Kidney (tissue), 14 donors: ENCODE measurements around the gene ADAMTS20. TPM values are rescaled to one million over a fixed set of nuclear protein-coding genes. Genes with fewer than 3 reads are reported as not detected.

Experiments
- DNase-seq, 5 donors: peaks; one replicate each; pipeline ENCODE4 v3.0.0-alpha.2; 2013 to 2020
- FAIRE-seq: peaks from 2 replicates; lab custom pipeline; 2012; peaks lifted over from hg19 to GRCh38; lab: Jason Lieb, UNC
- H3K27ac ChIP-seq, 2 donors: one replicate each; pipeline ENCODE4 v1.7.0; 2013; ENCODE audit warnings: low read depth in 2 of 2, low read length in 2 of 2, inconsistent platforms in 1 of 2
- H3K27me3 ChIP-seq: one replicate; pipeline ENCODE4 v1.7.1; 2013; ENCODE audit warnings: low read length, inconsistent platforms; ENCODE audit not compliant: control insufficient read depth, insufficient read depth
- H3K36me3 ChIP-seq, 3 donors: one replicate each; pipeline versions ENCODE4 v1.7.0 to v1.7.1; 2013; ENCODE audit warnings: low read length in 3 of 3, control low read depth in 1 of 3, inconsistent platforms in 1 of 3; ENCODE audit not compliant: insufficient read depth in 3 of 3, control insufficient read depth in 2 of 3
- H3K4me1 ChIP-seq, 3 donors: one replicate each; pipeline versions ENCODE4 v1.7.0 to v1.7.1; 2013; ENCODE audit warnings: low read length in 3 of 3, inconsistent platforms in 1 of 3, low read depth in 1 of 3; ENCODE audit not compliant: control insufficient read depth in 2 of 3, insufficient read depth in 2 of 3
- H3K4me3 ChIP-seq, 3 donors: one replicate each; pipeline versions ENCODE4 v1.7.0 to v1.8.1; 2013; ENCODE audit warnings: low read length in 3 of 3, control low read depth in 1 of 3, inconsistent platforms in 1 of 3
- H3K9ac ChIP-seq, 3 donors: one replicate each; pipeline versions ENCODE4 v1.7.0 to v1.7.1; 2013; ENCODE audit warnings: low read length in 3 of 3, control low read depth in 1 of 3, inconsistent platforms in 1 of 3
- H3K9me3 ChIP-seq, 3 donors: one replicate each; pipeline versions ENCODE4 v1.7.0 to v1.7.1; 2013; ENCODE audit warnings: low read length in 3 of 3, control low read depth in 1 of 3, inconsistent platforms in 1 of 3; ENCODE audit not compliant: control insufficient read depth in 2 of 3, insufficient read depth in 1 of 3
- CTCF ChIP-seq: IDR thresholded peaks from 3 replicates; pipeline ENCODE4 v1.5.1; 2012; ENCODE audit warnings: mild to moderate bottlenecking, moderate library complexity, borderline replicate concordance; ENCODE audit not compliant: insufficient read depth; ENCODE audit errors: extremely low read depth
- intact Hi-C: fragments of 100-400 bp; cut with DNase I; formaldehyde crosslinking; loops from one replicate; pipeline ENCODE4 v1.11.1; 2022
- polyA plus RNA-seq: library from polyadenylated mRNA; stranded (reverse); fragments of 350-450 nt; fragmentation: Illumina TruSeq; extraction: RNeasy Lipid Tissue Mini Kit (QIAGEN cat#74804); gene quantifications from one replicate; pipeline ENCODE4 v1.2.3, GENCODE V29; 2014; ENCODE audit warnings: low read depth, low replicate concordance; ENCODE audit not compliant: insufficient read depth
- total RNA-seq: library from RNA; stranded (reverse); fragmentation: NEBNext Ultra II Directional; extraction: Animal tissue kit (Norgen Biotek cat#: 25700); gene quantifications from one replicate; pipeline ENCODE4 v1.2.1, GENCODE V29; 2021
- donor health status: control.
- donor health status: control.
- donor health status: control.
- donor health status: control.
- donor health status: control.
- donor health status: DM: yes; HTN: yes; CAD: no.
- donor health status: Normal renal cell carcinoma (clear cell type).

The ADAMTS20 gene
- total and polyA plus RNA-seq, 2 donors from 2014 or later = not detected

- intact Hi-C loops = no loop called here
- no peak for TF ChIP-seq CTCF
- FAIRE-seq (no peak), DNase-seq (no peak)
- H3K9ac ChIP-seq = no peak overlapping the region
- H3K4me3 ChIP-seq = no peak overlapping the region
- H3K9me3 ChIP-seq = no peaks in the 10 kb centered on the region
- H3K27me3 ChIP-seq = no peaks in the 10 kb centered on the region
- no peaks in the 10 kb centered on the region for H3K4me1 ChIP-seq
- H3K36me3 ChIP-seq = no peaks in the 10 kb centered on the region
- H3K27ac ChIP-seq = no peak overlapping the region
These were observed 89.3 kb downstream of the ADAMTS20 start for GRCh38 chr12:43462741-43463140.

GRCh38 chr12:43462080-43462479 lies 89.9 kb downstream of the ADAMTS20 start:
- DNase-seq (no peak), FAIRE-seq (no peak)
- H3K9ac ChIP-seq = no peak overlapping the region
- H3K9me3 ChIP-seq = no peaks in the 10 kb centered on the region
- intact Hi-C loops = no loop called here
- H3K27me3 ChIP-seq = no peaks in the 10 kb centered on the region
- H3K36me3 ChIP-seq = no peaks in the 10 kb centered on the region
- H3K4me1 ChIP-seq = no peaks in the 10 kb centered on the region
- TF ChIP-seq CTCF = no peak
- H3K27ac ChIP-seq = no peak overlapping the region
- H3K4me3 ChIP-seq = no peak overlapping the region

- Histone ChIP-seq H3K36me3 (no peaks in the 10 kb centered on the region), H3K27me3 (no peaks in the 10 kb centered on the region), H3K4me3 (no peak overlapping the region), H3K27ac (no peak overlapping the region), H3K4me1 (no peaks in the 10 kb centered on the region), H3K9me3 (no peaks in the 10 kb centered on the region), H3K9ac (no peak overlapping the region)
- DNase-seq (no peak), FAIRE-seq (no peak)
- intact Hi-C loops = no loop called here
- TF ChIP-seq CTCF = no peak
These were observed 92.7 kb downstream of the ADAMTS20 start for GRCh38 chr12:43459285-43459684.

- no peak for TF ChIP-seq CTCF
- intact Hi-C loops = no loop called here
These were observed 98.2 kb downstream of the ADAMTS20 start for GRCh38 chr12:43453761-43454160.

More at GRCh38 chr12:43453761-43454160, 98.2 kb downstream of the ADAMTS20 start:
- Histone ChIP-seq H3K4me1 (no peaks in the 10 kb centered on the region), H3K27me3 (no peaks in the 10 kb centered on the region), H3K36me3 (no peaks in the 10 kb centered on the region), H3K9ac (no peak overlapping the region), H3K9me3 (no peaks in the 10 kb centered on the region), H3K27ac (no peak overlapping the region), H3K4me3 (no peak overlapping the region)
- FAIRE-seq = no peak
- DNase-seq = no peak
